GM23338 (cell line): ENCODE measurements around the gene SPOCK2. TPM values are rescaled to one million over a fixed set of nuclear protein-coding genes. Genes with fewer than 3 reads are reported as not detected.

Experiments
- ATAC-seq: fragments of 200-7000 bp; cut with Tn5 transposase; 3 replicates; pipeline ENCODE4 v1.9.1; 2020
- DNase-seq: peaks from one replicate; pipeline ENCODE4 v3.0.0-alpha.2; 2015; ENCODE audit warnings: low spot score
- H2AFZ ChIP-seq: fragments of 200-600 bp; sonication (generic); 2 replicates; pipeline ENCODE4 v1.8.0; 2016; ENCODE audit warnings: antibody characterized with exemption, mild to moderate bottlenecking, moderate library complexity
- H3F3A ChIP-seq: fragments of 200-600 bp; sonication (generic); replicated peaks from 2 replicates; pipeline ENCODE4 v1.8.0; 2017; ENCODE audit warnings: antibody characterized with exemption, mixed run types, low read depth
- H3K27ac ChIP-seq: fragments of 200-600 bp; sonication (generic); 2 replicates; pipeline ENCODE4 v1.6.1; 2016; ENCODE audit warnings: low read depth
- H3K27me3 ChIP-seq: fragments of 200-600 bp; sonication (generic); 2 replicates; pipeline ENCODE4 v1.8.0; 2016; ENCODE audit warnings: mild to moderate bottlenecking, mixed run types, moderate library complexity; ENCODE audit not compliant: insufficient read depth
- H3K36me3 ChIP-seq: fragments of 200-600 bp; sonication (generic); 2 replicates; pipeline ENCODE4 v1.8.0; 2016; ENCODE audit warnings: mild to moderate bottlenecking; ENCODE audit not compliant: insufficient read depth
- H3K4me1 ChIP-seq: fragments of 200-600 bp; sonication (generic); 2 replicates; pipeline ENCODE4 v1.8.0; 2016; ENCODE audit warnings: mild to moderate bottlenecking, moderate library complexity; ENCODE audit not compliant: insufficient read depth
- H3K4me2 ChIP-seq: fragments of 200-600 bp; sonication (generic); 2 replicates; pipeline ENCODE4 v1.7.1; 2017; ENCODE audit warnings: mixed run types
- H3K4me3 ChIP-seq: fragments of 200-600 bp; sonication (generic); 2 replicates; pipeline ENCODE4 v1.6.1; 2016; ENCODE audit warnings: mixed run types
- H3K79me2 ChIP-seq: fragments of 200-600 bp; sonication (generic); replicated peaks from 2 replicates; pipeline ENCODE4 v1.8.0; 2017; ENCODE audit warnings: mild to moderate bottlenecking; ENCODE audit not compliant: insufficient read depth
- H3K9me2 ChIP-seq: fragments of 200-600 bp; sonication (generic); 2 replicates; pipeline ENCODE4 v1.8.0; 2017; ENCODE audit not compliant: insufficient read depth
- H4K20me1 ChIP-seq: fragments of 200-600 bp; sonication (generic); replicated peaks from 2 replicates; pipeline ENCODE4 v1.8.0; 2017; ENCODE audit warnings: mild to moderate bottlenecking; ENCODE audit not compliant: insufficient read depth
- H3K27ac Mint-ChIP-seq: 2 replicates; pipeline ENCODE4 v1.8.0; 2020; ENCODE audit warnings: inconsistent platforms, mild to moderate bottlenecking, moderate library complexity, mixed read lengths
- H3K27me3 Mint-ChIP-seq: 3 replicates; pipeline ENCODE4 v1.8.0; 2022; ENCODE audit warnings: low read depth, mild to moderate bottlenecking, moderate library complexity, mixed read lengths, inconsistent platforms; ENCODE audit not compliant: insufficient read depth, poor library complexity
- H3K36me3 Mint-ChIP-seq: 3 replicates; pipeline ENCODE4 v1.8.0; 2021; ENCODE audit warnings: low read depth, mild to moderate bottlenecking, inconsistent platforms, moderate library complexity, mixed read lengths
- H3K4me1 Mint-ChIP-seq: 3 replicates; pipeline ENCODE4 v1.8.0; 2020; ENCODE audit warnings: mild to moderate bottlenecking, inconsistent platforms, mixed read lengths
- H3K4me3 Mint-ChIP-seq: 3 replicates; pipeline ENCODE4 v1.8.0; 2021; ENCODE audit warnings: moderate library complexity, mild to moderate bottlenecking, inconsistent platforms, mixed read lengths
- H3K9me3 Mint-ChIP-seq: 3 replicates; pipeline ENCODE4 v1.8.0; 2020; ENCODE audit warnings: moderate library complexity, mild to moderate bottlenecking, inconsistent platforms, mixed read lengths
- EZH2 ChIP-seq: fragments of 200-600 bp; sonication (generic); IDR thresholded peaks from one replicate; pipeline ENCODE4 v1.8.0; 2017; ENCODE audit warnings: antibody characterized with exemption, mild to moderate bottlenecking, low read depth; ENCODE audit not compliant: unreplicated experiment
- JUNB ChIP-seq: IDR thresholded peaks from one replicate; pipeline ENCODE4 v1.6.1; 2016; ENCODE audit warnings: antibody characterized with exemption; ENCODE audit not compliant: unreplicated experiment
- NANOG ChIP-seq: IDR thresholded peaks from 2 replicates; pipeline ENCODE4 v1.6.1; 2016; ENCODE audit warnings: antibody characterized with exemption, borderline replicate concordance
- POLR2AphosphoS5 ChIP-seq: IDR thresholded peaks from 2 replicates; pipeline ENCODE4 v1.6.1; 2016; ENCODE audit warnings: antibody characterized with exemption, low read depth
- STAT1 ChIP-seq: IDR thresholded peaks from one replicate; pipeline ENCODE4 v1.6.1; 2016; ENCODE audit warnings: antibody characterized with exemption; ENCODE audit not compliant: unreplicated experiment
- polyA plus RNA-seq: library from polyadenylated mRNA; unstranded; fragments of >200 nt; fragmentation: Nextera tagmentation; extraction: Ambion mirVana; gene quantifications from 2 replicates; pipeline ENCODE4 v1.2.1, GENCODE V29; 2016
- total RNA-seq: library from RNA; depleted of rRNA; stranded (reverse); fragments of >200 nt; shearing (Covaris generic); gene quantifications from 2 replicates; pipeline ENCODE4 v1.2.3, GENCODE V29; 2014
- TF ChIP-seq, protein P1 (sequence below): IDR thresholded peaks from 2 replicates; pipeline ENCODE4 v1.6.1; 2016; ENCODE audit warnings: antibody characterized with exemption
- TF ChIP-seq, protein P2 (sequence below): IDR thresholded peaks from one replicate; pipeline ENCODE4 v1.6.1; 2018; ENCODE audit warnings: antibody characterized with exemption; ENCODE audit not compliant: unreplicated experiment
- TF ChIP-seq, protein P3 (sequence below): fragments of 250-450 bp; sonication (Bioruptor Pico); IDR thresholded peaks from 2 replicates; pipeline ENCODE4 v1.5.0; 2020; ENCODE audit warnings: mild to moderate bottlenecking, moderate library complexity
- TF ChIP-seq, protein P4 (sequence below), 2 experiments: fragments of 200-600 bp in 1 of 2; sonication (generic) in 1 of 2; conservative IDR thresholded peaks; 2 replicates each; pipeline versions ENCODE4 v1.5.1 to v1.6.1; 2016 to 2017; ENCODE audit warnings: antibody characterized with exemption in 2 of 2, low read depth in 2 of 2, mild to moderate bottlenecking in 2 of 2, moderate library complexity in 1 of 2

The SPOCK2 gene
- total and polyA plus RNA-seq, 2 experiments from 2014 or later: 1.3 to 3.6 TPM

DNA sequence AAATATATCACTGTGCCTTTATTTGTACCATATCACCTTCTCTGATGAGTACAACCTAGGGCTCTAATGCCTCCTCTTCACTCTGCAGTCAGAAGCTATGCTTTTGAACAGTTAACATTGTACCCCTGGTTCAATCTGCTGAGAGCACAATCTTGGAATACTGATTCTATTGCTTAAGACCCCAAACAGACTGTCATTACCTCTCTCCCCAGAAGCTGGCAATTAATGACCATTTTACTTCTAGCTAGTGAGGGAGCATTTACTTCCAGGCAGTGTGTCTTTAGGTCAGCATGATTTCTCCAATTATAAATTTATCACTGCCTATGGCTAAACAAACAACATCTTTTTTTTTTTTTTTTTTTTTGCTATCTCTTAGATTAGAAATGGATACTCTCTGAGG, 36.0 kb upstream of the SPOCK2 start:
- Histone ChIP-seq H3K27ac (no peak overlapping the region), H3K4me1 (peaks cover 12% of the 10 kb centered on the region; the same call in 1 of the 2 replicates), H2AFZ (no peak overlapping the region), H3K4me2 (no peak overlapping the region), H3K9me2 (no peaks in the 10 kb centered on the region), H4K20me1 (no peaks in the 10 kb centered on the region), H3F3A (no peaks in the 10 kb centered on the region), H3K27me3 (no peaks in the 10 kb centered on the region), H3K79me2 (no peaks in the 10 kb centered on the region), H3K36me3 (no peaks in the 10 kb centered on the region), H3K4me3 (no peak overlapping the region)
- Mint-ChIP-seq H3K27me3 (peaks cover 3% of the 10 kb centered on the region), H3K27ac (no peak overlapping the region), H3K9me3 (no peaks in the 10 kb centered on the region), H3K4me1 (peaks cover 13% of the 10 kb centered on the region), H3K36me3 (peaks cover 3% of the 10 kb centered on the region; the same call in 1 of the 3 replicates), H3K4me3 (no peak overlapping the region)
- TF ChIP-seq NANOG (no peak), POLR2AphosphoS5 (no peak), EZH2 (no peak), JUNB (no peak), STAT1 (no peak)
- TF ChIP-seq, protein P1, sequence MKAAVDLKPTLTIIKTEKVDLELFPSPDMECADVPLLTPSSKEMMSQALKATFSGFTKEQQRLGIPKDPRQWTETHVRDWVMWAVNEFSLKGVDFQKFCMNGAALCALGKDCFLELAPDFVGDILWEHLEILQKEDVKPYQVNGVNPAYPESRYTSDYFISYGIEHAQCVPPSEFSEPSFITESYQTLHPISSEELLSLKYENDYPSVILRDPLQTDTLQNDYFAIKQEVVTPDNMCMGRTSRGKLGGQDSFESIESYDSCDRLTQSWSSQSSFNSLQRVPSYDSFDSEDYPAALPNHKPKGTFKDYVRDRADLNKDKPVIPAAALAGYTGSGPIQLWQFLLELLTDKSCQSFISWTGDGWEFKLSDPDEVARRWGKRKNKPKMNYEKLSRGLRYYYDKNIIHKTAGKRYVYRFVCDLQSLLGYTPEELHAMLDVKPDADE: no peak
- TF ChIP-seq, protein P2, sequence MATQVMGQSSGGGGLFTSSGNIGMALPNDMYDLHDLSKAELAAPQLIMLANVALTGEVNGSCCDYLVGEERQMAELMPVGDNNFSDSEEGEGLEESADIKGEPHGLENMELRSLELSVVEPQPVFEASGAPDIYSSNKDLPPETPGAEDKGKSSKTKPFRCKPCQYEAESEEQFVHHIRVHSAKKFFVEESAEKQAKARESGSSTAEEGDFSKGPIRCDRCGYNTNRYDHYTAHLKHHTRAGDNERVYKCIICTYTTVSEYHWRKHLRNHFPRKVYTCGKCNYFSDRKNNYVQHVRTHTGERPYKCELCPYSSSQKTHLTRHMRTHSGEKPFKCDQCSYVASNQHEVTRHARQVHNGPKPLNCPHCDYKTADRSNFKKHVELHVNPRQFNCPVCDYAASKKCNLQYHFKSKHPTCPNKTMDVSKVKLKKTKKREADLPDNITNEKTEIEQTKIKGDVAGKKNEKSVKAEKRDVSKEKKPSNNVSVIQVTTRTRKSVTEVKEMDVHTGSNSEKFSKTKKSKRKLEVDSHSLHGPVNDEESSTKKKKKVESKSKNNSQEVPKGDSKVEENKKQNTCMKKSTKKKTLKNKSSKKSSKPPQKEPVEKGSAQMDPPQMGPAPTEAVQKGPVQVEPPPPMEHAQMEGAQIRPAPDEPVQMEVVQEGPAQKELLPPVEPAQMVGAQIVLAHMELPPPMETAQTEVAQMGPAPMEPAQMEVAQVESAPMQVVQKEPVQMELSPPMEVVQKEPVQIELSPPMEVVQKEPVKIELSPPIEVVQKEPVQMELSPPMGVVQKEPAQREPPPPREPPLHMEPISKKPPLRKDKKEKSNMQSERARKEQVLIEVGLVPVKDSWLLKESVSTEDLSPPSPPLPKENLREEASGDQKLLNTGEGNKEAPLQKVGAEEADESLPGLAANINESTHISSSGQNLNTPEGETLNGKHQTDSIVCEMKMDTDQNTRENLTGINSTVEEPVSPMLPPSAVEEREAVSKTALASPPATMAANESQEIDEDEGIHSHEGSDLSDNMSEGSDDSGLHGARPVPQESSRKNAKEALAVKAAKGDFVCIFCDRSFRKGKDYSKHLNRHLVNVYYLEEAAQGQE: no peak
- TF ChIP-seq, protein P3, sequence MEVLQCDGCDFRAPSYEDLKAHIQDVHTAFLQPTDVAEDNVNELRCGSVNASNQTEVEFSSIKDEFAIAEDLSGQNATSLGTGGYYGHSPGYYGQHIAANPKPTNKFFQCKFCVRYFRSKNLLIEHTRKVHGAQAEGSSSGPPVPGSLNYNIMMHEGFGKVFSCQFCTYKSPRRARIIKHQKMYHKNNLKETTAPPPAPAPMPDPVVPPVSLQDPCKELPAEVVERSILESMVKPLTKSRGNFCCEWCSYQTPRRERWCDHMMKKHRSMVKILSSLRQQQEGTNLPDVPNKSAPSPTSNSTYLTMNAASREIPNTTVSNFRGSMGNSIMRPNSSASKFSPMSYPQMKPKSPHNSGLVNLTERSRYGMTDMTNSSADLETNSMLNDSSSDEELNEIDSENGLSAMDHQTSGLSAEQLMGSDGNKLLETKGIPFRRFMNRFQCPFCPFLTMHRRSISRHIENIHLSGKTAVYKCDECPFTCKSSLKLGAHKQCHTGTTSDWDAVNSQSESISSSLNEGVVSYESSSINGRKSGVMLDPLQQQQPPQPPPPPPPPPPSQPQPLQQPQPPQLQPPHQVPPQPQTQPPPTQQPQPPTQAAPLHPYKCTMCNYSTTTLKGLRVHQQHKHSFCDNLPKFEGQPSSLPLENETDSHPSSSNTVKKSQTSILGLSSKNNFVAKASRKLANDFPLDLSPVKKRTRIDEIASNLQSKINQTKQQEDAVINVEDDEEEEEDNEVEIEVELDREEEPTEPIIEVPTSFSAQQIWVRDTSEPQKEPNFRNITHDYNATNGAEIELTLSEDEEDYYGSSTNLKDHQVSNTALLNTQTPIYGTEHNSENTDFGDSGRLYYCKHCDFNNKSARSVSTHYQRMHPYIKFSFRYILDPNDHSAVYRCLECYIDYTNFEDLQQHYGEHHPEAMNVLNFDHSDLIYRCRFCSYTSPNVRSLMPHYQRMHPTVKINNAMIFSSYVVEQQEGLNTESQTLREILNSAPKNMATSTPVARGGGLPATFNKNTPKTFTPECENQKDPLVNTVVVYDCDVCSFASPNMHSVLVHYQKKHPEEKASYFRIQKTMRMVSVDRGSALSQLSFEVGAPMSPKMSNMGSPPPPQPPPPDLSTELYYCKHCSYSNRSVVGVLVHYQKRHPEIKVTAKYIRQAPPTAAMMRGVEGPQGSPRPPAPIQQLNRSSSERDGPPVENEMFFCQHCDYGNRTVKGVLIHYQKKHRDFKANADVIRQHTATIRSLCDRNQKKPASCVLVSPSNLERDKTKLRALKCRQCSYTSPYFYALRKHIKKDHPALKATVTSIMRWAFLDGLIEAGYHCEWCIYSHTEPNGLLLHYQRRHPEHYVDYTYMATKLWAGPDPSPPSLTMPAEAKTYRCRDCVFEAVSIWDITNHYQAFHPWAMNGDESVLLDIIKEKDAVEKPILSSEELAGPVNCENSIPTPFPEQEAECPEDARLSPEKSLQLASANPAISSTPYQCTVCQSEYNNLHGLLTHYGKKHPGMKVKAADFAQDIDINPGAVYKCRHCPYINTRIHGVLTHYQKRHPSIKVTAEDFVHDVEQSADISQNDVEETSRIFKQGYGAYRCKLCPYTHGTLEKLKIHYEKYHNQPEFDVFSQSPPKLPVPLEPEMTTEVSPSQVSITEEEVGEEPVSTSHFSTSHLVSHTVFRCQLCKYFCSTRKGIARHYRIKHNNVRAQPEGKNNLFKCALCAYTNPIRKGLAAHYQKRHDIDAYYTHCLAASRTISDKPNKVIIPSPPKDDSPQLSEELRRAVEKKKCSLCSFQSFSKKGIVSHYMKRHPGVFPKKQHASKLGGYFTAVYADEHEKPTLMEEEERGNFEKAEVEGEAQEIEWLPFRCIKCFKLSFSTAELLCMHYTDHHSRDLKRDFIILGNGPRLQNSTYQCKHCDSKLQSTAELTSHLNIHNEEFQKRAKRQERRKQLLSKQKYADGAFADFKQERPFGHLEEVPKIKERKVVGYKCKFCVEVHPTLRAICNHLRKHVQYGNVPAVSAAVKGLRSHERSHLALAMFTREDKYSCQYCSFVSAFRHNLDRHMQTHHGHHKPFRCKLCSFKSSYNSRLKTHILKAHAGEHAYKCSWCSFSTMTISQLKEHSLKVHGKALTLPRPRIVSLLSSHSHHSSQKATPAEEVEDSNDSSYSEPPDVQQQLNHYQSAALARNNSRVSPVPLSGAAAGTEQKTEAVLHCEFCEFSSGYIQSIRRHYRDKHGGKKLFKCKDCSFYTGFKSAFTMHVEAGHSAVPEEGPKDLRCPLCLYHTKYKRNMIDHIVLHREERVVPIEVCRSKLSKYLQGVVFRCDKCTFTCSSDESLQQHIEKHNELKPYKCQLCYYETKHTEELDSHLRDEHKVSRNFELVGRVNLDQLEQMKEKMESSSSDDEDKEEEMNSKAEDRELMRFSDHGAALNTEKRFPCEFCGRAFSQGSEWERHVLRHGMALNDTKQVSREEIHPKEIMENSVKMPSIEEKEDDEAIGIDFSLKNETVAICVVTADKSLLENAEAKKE: no peak
- TF ChIP-seq, protein P4, sequence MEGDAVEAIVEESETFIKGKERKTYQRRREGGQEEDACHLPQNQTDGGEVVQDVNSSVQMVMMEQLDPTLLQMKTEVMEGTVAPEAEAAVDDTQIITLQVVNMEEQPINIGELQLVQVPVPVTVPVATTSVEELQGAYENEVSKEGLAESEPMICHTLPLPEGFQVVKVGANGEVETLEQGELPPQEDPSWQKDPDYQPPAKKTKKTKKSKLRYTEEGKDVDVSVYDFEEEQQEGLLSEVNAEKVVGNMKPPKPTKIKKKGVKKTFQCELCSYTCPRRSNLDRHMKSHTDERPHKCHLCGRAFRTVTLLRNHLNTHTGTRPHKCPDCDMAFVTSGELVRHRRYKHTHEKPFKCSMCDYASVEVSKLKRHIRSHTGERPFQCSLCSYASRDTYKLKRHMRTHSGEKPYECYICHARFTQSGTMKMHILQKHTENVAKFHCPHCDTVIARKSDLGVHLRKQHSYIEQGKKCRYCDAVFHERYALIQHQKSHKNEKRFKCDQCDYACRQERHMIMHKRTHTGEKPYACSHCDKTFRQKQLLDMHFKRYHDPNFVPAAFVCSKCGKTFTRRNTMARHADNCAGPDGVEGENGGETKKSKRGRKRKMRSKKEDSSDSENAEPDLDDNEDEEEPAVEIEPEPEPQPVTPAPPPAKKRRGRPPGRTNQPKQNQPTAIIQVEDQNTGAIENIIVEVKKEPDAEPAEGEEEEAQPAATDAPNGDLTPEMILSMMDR (conservative IDR thresholded peaks at IDR 0.05; ENCODE audit: low read depth in 2 of 2): no peak
- DNase-seq (no peak), ATAC-seq (no peak)
